Putamen (tissue), 1 donor: ENCODE data around the gene ZNF660.
A peak's percentile ranks its signal among the peaks of the same experiment; 100 is the strongest.
"Not testable (repeated sequence)": the region's sequence is repeated elsewhere in the genome, so short reads cannot be mapped to it uniquely, and the experiment has no call there.

Experiments
- DNase-seq: peaks from one replicate; pipeline ENCODE4 v3.0.0-alpha.2; 2016; ENCODE audit warnings: low spot score

Gene ZNF660

GRCh38 chr3:44584646-44585501 lies at the start of gene ZNF660:
Gene ZNF660, plus strand, starts transcription at chr3:44584964. Its CDS starts 9,230 bp downstream, at chr3:44594194.
- peak; percentile 55 for DNase-seq

GRCh38 chr3:44535364-44535763 lies 49.4 kb upstream of the ZNF660 start:
- DNase-seq = no peak

GRCh38 chr3:44544811-44545210 lies 40.0 kb upstream of the ZNF660 start:
- DNase-seq = not testable (repeated sequence)

GRCh38 chr3:44554626-44555592 lies 29.9 kb upstream of the ZNF660 start, which contains the start of gene ZKSCAN7:
Gene ZKSCAN7, plus strand, starts transcription at chr3:44555193. Its CDS starts 1,855 bp downstream, at chr3:44557048.
- DNase-seq = peak; percentile 64

GRCh38 chr3:44555723-44556122 lies 29.0 kb upstream of the ZNF660 start:
- no peak for DNase-seq

- DNase-seq = no peak
Observed at GRCh38 chr3:44557074-44557473, 27.7 kb upstream of the ZNF660 start.

GRCh38 chr3:44561076-44561475 lies 23.7 kb upstream of the ZNF660 start:
- DNase-seq = no peak

- DNase-seq = no peak
Observed at GRCh38 chr3:44562147-44562546, 22.6 kb upstream of the ZNF660 start.

GRCh38 chr3:44568561-44568960 lies 16.2 kb upstream of the ZNF660 start:
- DNase-seq = no peak

GRCh38 chr3:44571024-44571423 lies 13.7 kb upstream of the ZNF660 start:
- no peak for DNase-seq

GRCh38 chr3:44576613-44577012 lies 8.2 kb upstream of the ZNF660 start:
- DNase-seq = no peak

GRCh38 chr3:44577354-44577952 lies 7.3 kb upstream of the ZNF660 start:
- DNase-seq = not testable (repeated sequence)

GRCh38 chr3:44578316-44578715 lies 6.4 kb upstream of the ZNF660 start:
- DNase-seq = not testable (repeated sequence)

GRCh38 chr3:44578924-44579515 lies 5.7 kb upstream of the ZNF660 start:
- DNase-seq = not testable (repeated sequence)

- DNase-seq = not testable (repeated sequence)
Observed at GRCh38 chr3:44579749-44580148, 5.0 kb upstream of the ZNF660 start.

- not testable (repeated sequence) for DNase-seq
Observed at GRCh38 chr3:44580971-44581370, 3.8 kb upstream of the ZNF660 start.

GRCh38 chr3:44596621-44597020 lies 11.9 kb downstream of the ZNF660 start:
- DNase-seq = no peak

GRCh38 chr3:44601749-44602148 lies 17.0 kb downstream of the ZNF660 start:
- DNase-seq = no peak

- DNase-seq = no peak
Observed at GRCh38 chr3:44612678-44613077, 27.9 kb downstream of the ZNF660 start.

GRCh38 chr3:44624749-44625480 lies 40.2 kb downstream of the ZNF660 start, which contains the start of gene ZNF197:
Gene ZNF197, plus strand, starts transcription at chr3:44625036. Its CDS starts 4,119 bp downstream, at chr3:44629155.
- DNase-seq = peak; percentile 91

GRCh38 chr3:44628716-44629115 lies 44.0 kb downstream of the ZNF660 start:
- no peak for DNase-seq
